Ishikawa (cell line): ENCODE data around the gene MYZAP.

Experiments
- CEBPB ChIP-seq: IDR thresholded peaks from 2 replicates; pipeline ENCODE4 v1.6.1; 2012
- CREB1 ChIP-seq: IDR thresholded peaks from 2 replicates; pipeline ENCODE4 v1.6.1; 2012; ENCODE audit warnings: low read depth
- EGR1 ChIP-seq: IDR thresholded peaks from 2 replicates; pipeline ENCODE4 v1.6.1; 2012
- EP300 ChIP-seq: IDR thresholded peaks from 2 replicates; pipeline ENCODE4 v1.6.1; 2012; ENCODE audit warnings: borderline replicate concordance
- FOXM1 ChIP-seq: IDR thresholded peaks from 2 replicates; pipeline ENCODE4 v1.6.1; 2012; ENCODE audit warnings: low read depth, borderline replicate concordance
- NFIC ChIP-seq: IDR thresholded peaks from 2 replicates; pipeline ENCODE4 v1.6.1; 2012
- RAD21 ChIP-seq: IDR thresholded peaks from 2 replicates; pipeline ENCODE4 v1.6.1; 2012; ENCODE audit warnings: low read depth
- TAF1 ChIP-seq: IDR thresholded peaks from 2 replicates; pipeline ENCODE4 v1.6.1; 2012; ENCODE audit warnings: low read depth, mild to moderate bottlenecking
- TCF12 ChIP-seq: IDR thresholded peaks from 2 replicates; pipeline ENCODE4 v1.6.1; 2012; ENCODE audit warnings: low read depth
- TEAD4 ChIP-seq: IDR thresholded peaks from 2 replicates; pipeline ENCODE4 v1.6.1; 2012
- YY1 ChIP-seq: IDR thresholded peaks from 2 replicates; pipeline ENCODE4 v1.6.1; 2012; ENCODE audit warnings: low read depth
- ZBTB7A ChIP-seq: IDR thresholded peaks from 2 replicates; pipeline ENCODE4 v1.6.1; 2012; ENCODE audit warnings: low read depth
- TF ChIP-seq, protein P1 (sequence below): IDR thresholded peaks from 2 replicates; pipeline ENCODE4 v1.6.1; 2012; ENCODE audit warnings: low read depth, mild to moderate bottlenecking
- TF ChIP-seq, protein P2 (sequence below): IDR thresholded peaks from 2 replicates; pipeline ENCODE4 v1.6.1; 2012
- TF ChIP-seq, protein P3 (sequence below): IDR thresholded peaks from 2 replicates; pipeline ENCODE4 v1.6.1; 2012

Gene MYZAP

DNA sequence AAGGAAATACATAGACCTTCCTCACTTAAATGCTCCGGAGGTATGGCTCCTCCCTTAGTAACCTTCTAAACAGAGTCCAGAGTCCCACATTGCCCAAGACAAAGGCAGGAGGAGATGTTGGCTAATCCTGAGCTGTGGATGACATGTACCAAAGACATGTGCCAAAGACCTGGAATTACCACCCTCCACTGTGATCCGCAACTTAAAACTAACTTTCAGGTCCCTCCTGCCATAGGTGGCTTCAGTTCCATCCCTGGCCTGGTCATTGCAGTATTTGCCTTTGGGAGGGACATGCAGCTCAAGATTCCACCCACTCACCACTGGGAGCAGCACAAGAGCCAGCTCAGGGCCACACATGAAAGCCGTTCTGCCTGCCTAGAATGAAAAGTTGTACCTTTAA lies 28.0 kb downstream of the MYZAP start:
- TF ChIP-seq EGR1 (no peak), YY1 (no peak), TEAD4 (no peak), CREB1 (no peak), TAF1 (no peak), ZBTB7A (no peak), EP300 (no peak), TCF12 (no peak), CEBPB (no peak), NFIC (no peak), RAD21 (no peak), FOXM1 (no peak)
- TF ChIP-seq, protein P1, sequence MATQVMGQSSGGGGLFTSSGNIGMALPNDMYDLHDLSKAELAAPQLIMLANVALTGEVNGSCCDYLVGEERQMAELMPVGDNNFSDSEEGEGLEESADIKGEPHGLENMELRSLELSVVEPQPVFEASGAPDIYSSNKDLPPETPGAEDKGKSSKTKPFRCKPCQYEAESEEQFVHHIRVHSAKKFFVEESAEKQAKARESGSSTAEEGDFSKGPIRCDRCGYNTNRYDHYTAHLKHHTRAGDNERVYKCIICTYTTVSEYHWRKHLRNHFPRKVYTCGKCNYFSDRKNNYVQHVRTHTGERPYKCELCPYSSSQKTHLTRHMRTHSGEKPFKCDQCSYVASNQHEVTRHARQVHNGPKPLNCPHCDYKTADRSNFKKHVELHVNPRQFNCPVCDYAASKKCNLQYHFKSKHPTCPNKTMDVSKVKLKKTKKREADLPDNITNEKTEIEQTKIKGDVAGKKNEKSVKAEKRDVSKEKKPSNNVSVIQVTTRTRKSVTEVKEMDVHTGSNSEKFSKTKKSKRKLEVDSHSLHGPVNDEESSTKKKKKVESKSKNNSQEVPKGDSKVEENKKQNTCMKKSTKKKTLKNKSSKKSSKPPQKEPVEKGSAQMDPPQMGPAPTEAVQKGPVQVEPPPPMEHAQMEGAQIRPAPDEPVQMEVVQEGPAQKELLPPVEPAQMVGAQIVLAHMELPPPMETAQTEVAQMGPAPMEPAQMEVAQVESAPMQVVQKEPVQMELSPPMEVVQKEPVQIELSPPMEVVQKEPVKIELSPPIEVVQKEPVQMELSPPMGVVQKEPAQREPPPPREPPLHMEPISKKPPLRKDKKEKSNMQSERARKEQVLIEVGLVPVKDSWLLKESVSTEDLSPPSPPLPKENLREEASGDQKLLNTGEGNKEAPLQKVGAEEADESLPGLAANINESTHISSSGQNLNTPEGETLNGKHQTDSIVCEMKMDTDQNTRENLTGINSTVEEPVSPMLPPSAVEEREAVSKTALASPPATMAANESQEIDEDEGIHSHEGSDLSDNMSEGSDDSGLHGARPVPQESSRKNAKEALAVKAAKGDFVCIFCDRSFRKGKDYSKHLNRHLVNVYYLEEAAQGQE: no peak
- TF ChIP-seq, protein P2, sequence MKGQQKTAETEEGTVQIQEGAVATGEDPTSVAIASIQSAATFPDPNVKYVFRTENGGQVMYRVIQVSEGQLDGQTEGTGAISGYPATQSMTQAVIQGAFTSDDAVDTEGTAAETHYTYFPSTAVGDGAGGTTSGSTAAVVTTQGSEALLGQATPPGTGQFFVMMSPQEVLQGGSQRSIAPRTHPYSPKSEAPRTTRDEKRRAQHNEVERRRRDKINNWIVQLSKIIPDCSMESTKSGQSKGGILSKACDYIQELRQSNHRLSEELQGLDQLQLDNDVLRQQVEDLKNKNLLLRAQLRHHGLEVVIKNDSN: no peak
- TF ChIP-seq, protein P3, sequence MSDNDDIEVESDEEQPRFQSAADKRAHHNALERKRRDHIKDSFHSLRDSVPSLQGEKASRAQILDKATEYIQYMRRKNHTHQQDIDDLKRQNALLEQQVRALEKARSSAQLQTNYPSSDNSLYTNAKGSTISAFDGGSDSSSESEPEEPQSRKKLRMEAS: no peak

DNA sequence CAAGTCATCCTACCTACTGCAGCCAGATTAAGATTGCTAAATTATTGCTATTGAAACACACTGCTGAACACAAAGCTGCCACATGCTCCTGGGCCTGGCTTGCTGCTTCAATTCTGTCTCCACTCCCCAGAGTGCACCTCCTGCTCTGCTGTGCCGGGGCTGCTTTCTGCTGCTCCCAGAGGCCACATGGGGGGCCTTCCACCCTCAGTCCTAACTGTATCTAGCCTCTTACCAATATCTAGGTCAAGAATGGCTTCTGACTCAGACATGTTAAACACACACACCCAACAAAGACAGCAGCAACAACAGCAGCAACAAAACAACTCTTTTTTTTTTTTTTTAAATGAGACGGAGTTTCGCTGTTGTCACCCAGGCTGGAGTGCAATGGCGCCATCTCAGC lies 33.0 kb downstream of the MYZAP start:
- no peak for TF ChIP-seq EGR1

DNA sequence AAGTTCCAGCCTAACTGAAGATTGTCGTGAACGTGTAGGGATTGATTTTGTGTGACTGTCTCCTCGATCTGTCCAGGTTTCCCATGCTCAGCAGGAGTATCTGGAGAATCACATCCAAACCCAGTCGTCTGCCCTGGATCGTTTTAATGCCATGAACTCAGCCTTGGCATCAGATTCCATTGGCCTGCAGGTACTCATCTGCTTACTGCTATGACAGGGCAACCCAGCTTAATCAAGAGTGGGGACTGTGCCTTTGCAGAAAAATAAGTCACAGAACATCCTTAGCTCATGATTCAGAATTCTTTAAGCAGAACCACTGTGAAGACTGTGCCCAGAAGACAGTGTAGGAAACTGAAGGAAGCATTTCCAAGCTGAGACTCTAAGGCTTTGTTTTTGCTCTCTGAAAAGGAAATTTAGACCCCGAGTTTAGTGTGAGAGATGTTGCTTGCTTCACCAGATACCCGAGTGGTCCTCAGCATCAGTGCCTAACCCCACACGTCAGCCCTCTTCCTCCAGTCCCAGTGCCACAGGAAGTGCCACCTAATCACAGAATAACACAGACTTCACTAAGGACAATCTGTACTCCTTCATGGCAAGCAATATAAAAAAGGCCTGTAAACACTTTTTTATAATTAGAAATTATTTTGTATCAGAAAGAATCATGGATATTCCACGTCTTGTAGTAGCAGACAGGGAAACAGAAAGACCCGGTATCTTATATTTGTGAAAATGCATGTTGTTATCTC lies 34.2 kb downstream of the MYZAP start:
- no peak for TF ChIP-seq CEBPB
- TF ChIP-seq TEAD4: no peak
- TF ChIP-seq FOXM1: no peak
- no peak for TF ChIP-seq ZBTB7A
- TF ChIP-seq TCF12: no peak
- no peak for TF ChIP-seq YY1
- TF ChIP-seq RAD21: no peak
- TF ChIP-seq NFIC: no peak
- TF ChIP-seq, protein P2: no peak
- TF ChIP-seq EP300: no peak
- TF ChIP-seq, protein P1: no peak
- TF ChIP-seq TAF1: no peak
- no peak for TF ChIP-seq EGR1
- no peak for TF ChIP-seq CREB1

DNA sequence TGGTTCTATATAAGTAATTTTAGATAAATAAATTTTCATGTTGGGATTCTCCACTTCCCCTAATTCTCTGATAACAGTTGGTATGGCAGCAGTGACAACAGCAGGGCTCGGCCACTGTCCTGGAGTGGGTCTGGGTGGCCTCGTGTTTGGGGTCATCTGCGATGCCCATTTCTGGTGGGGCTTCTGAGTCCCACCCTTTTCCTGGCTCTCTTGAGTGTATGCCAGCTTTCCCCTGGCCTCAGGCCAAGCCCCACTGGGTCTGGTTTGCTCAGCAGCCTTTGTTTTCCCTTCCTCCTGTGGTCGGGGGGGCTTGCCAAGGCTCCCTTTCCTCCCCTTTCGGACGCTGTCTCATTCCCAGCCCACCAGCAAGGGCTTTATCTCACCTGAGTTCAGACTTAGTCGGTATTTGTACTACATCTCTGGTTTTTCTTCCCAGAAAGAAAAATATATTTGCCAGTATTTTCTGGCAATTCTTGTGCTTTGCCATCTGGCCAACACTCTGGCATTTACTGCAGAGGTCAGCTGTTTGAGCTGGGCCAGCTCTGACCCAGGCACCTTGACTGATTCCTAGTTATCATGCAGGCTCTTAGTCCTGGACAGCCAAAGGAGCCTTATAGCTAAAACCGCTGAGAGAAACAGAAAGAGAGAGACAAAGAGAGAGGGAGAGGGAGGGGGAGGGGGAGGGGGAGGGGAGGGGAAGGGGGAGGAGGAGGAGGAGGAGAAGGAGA lies 35.2 kb downstream of the MYZAP start:
- no peak for TF ChIP-seq RAD21
- no peak for TF ChIP-seq FOXM1
- TF ChIP-seq TAF1: no peak
- TF ChIP-seq, protein P3: no peak
- no peak for TF ChIP-seq NFIC
- TF ChIP-seq, protein P1: no peak
- TF ChIP-seq TCF12: no peak
- no peak for TF ChIP-seq ZBTB7A
- TF ChIP-seq TEAD4: no peak
